Measurements from ENCODE around the gene LCN12.

GRCh38 chr9:136957901-136958300 is 5.8 kb downstream of the LCN12 start:
- TF ChIP-seq GATA3 (IDR thresholded peaks at IDR 0.05; ENCODE audit: low read depth, low read length), result no peak
- no peak for TF ChIP-seq GATA2 (IDR thresholded peaks at IDR 0.05; ENCODE audit: low read depth, low read length)

Data from SH-SY5Y (cell line).